IMR-90 (cell line): ENCODE data around the gene SOCS2. TPM values are rescaled to one million over a fixed set of nuclear protein-coding genes. Genes with fewer than 3 reads are reported as not detected.

Experiments used
- ATAC-seq: fragments of 200-7000 bp; cut with Tn5 transposase; 2 replicates; pipeline ENCODE4 v1.9.1; 2020; ENCODE audit warnings: low read depth, mild to moderate bottlenecking, moderate library complexity
- BruUV-seq: library from RNA; stranded (reverse); fragments of 400-500 nt; replicated peaks from 2 replicates; lab custom pipeline; 2021; lab: Mats Ljungman, UMichigan
- CTCF ChIA-PET: fragments of 300-600 bp; formaldehyde crosslinking; extraction: SDS; loops from one replicate; lab custom pipeline; 2021; ENCODE audit warnings: antibody characterized with exemption; lab: Yijun Ruan, JAX
- POLR2A ChIA-PET: fragments of 300-600 bp; sonication (Branson Sonifier 250); formaldehyde crosslinking; loops from one replicate; lab custom pipeline; 2022; ENCODE audit warnings: antibody characterized with exemption; ENCODE audit not compliant: unreplicated experiment; lab: Charles Lee
- DNase-seq: peaks from one replicate; pipeline ENCODE4 v3.0.0; 2013
- H2AFZ ChIP-seq: replicated peaks from 2 replicates; pipeline ENCODE3; 2013; ENCODE audit warnings: low read length, mild to moderate bottlenecking; ENCODE audit not compliant: poor library complexity
- H2AK5ac ChIP-seq: 2 replicates; pipeline ENCODE4 v1.6.1; 2013; ENCODE audit warnings: low read depth, low read length, inconsistent platforms
- H2AK9ac ChIP-seq: replicated peaks from 2 replicates; pipeline ENCODE3; 2013; ENCODE audit warnings: mild to moderate bottlenecking, low read depth, low read length, moderate library complexity; ENCODE audit not compliant: poor library complexity
- H2BK120ac ChIP-seq: 2 replicates; pipeline ENCODE4 v1.6.1; 2013; ENCODE audit warnings: low read depth, low read length, inconsistent platforms
- H2BK15ac ChIP-seq: 3 replicates; pipeline ENCODE4 v1.6.1; 2013; ENCODE audit warnings: low read depth, low read length, inconsistent platforms
- H2BK20ac ChIP-seq: 2 replicates; pipeline ENCODE4 v1.6.1; 2013; ENCODE audit warnings: low read depth, mild to moderate bottlenecking, inconsistent platforms, low read length, moderate library complexity
- H2BK5ac ChIP-seq: 2 replicates; pipeline ENCODE4 v1.6.1; 2013; ENCODE audit warnings: mild to moderate bottlenecking, low read depth, low read length, inconsistent platforms; ENCODE audit not compliant: poor library complexity, severe bottlenecking
- H3K14ac ChIP-seq: replicated peaks from 2 replicates; pipeline ENCODE4 v1.6.1; 2013; ENCODE audit warnings: low read depth, low read length, inconsistent platforms
- H3K18ac ChIP-seq: 2 replicates; pipeline ENCODE4 v1.6.1; 2013; ENCODE audit warnings: low read depth, low read length, control low read depth
- H3K23ac ChIP-seq: 2 replicates; pipeline ENCODE4 v1.6.1; 2013; ENCODE audit warnings: low read depth, low read length, inconsistent platforms
- H3K27ac ChIP-seq: 2 replicates; pipeline ENCODE4 v1.5.1; 2013; ENCODE audit warnings: mild to moderate bottlenecking, control low read depth, low read length; ENCODE audit not compliant: insufficient read depth
- H3K27me3 ChIP-seq: 2 replicates; pipeline ENCODE4 v1.6.1; 2013; ENCODE audit warnings: low read length; ENCODE audit not compliant: control insufficient read depth, insufficient read depth
- H3K36me3 ChIP-seq: 2 replicates; pipeline ENCODE4 v1.6.1; 2013; ENCODE audit warnings: low read length, mixed read lengths; ENCODE audit not compliant: control insufficient read depth, insufficient read depth
- H3K4ac ChIP-seq: 2 replicates; pipeline ENCODE4 v1.6.1; 2013; ENCODE audit warnings: low read depth, low read length, inconsistent platforms
- H3K4me1 ChIP-seq: 2 replicates; pipeline ENCODE4 v1.6.1; 2013; ENCODE audit warnings: low read length, mixed read lengths; ENCODE audit not compliant: control insufficient read depth, insufficient read depth
- H3K4me2 ChIP-seq: 2 replicates; pipeline ENCODE4 v1.6.1; 2013; ENCODE audit warnings: low read depth, mild to moderate bottlenecking, control low read depth, low read length, moderate library complexity
- H3K4me3 ChIP-seq: 2 replicates; pipeline ENCODE4 v1.5.1; 2013; ENCODE audit warnings: low read depth, mild to moderate bottlenecking, control low read depth, low read length, moderate library complexity; ENCODE audit not compliant: insufficient read depth
- H3K56ac ChIP-seq: 2 replicates; pipeline ENCODE4 v1.6.1; 2013; ENCODE audit warnings: low read length, inconsistent platforms; ENCODE audit not compliant: insufficient read depth; ENCODE audit errors: extremely low read depth
- H3K79me1 ChIP-seq, 2 experiments: 2 replicates each; pipeline ENCODE4 v1.6.1; 2013; ENCODE audit warnings: low read length in 2 of 2, inconsistent platforms in 1 of 2, low read depth in 1 of 2
- H3K9ac ChIP-seq: 2 replicates; pipeline ENCODE4 v1.6.1; 2013; ENCODE audit warnings: low read depth, low read length, control low read depth
- H3K9me1 ChIP-seq: 2 replicates; pipeline ENCODE4 v1.6.1; 2013; ENCODE audit warnings: low read length, inconsistent platforms; ENCODE audit not compliant: insufficient read depth
- H3K9me3 ChIP-seq: 2 replicates; pipeline ENCODE4 v1.6.1; 2013; ENCODE audit warnings: low read length; ENCODE audit not compliant: control insufficient read depth, insufficient read depth
- H4K20me1 ChIP-seq: 2 replicates; pipeline ENCODE4 v1.6.1; 2013; ENCODE audit warnings: low read length, inconsistent platforms; ENCODE audit not compliant: insufficient read depth
- H4K5ac ChIP-seq: 2 replicates; pipeline ENCODE4 v1.6.1; 2013; ENCODE audit warnings: mild to moderate bottlenecking, low read depth, low read length, control low read depth
- H4K8ac ChIP-seq, 2 experiments: 2 replicates each; pipeline ENCODE4 v1.6.1; 2013; ENCODE audit warnings: low read depth in 2 of 2, low read length in 2 of 2, control low read depth in 1 of 2, inconsistent platforms in 1 of 2
- H4K91ac ChIP-seq: 2 replicates; pipeline ENCODE4 v1.6.1; 2013; ENCODE audit warnings: low read depth, low read length, inconsistent platforms; ENCODE audit not compliant: insufficient read depth
- BHLHE40 ChIP-seq: fragments of 150-350 bp; IDR thresholded peaks from 2 replicates; pipeline ENCODE4 v1.6.1; 2016; ENCODE audit warnings: mild to moderate bottlenecking, low read depth, low read length
- CEBPB ChIP-seq: IDR thresholded peaks from 2 replicates; pipeline ENCODE4 v1.6.1; 2012; ENCODE audit warnings: low read depth, low read length, improper control_type of control experiment
- CTCF ChIP-seq: conservative IDR thresholded peaks from 2 replicates; pipeline ENCODE4 v1.5.1; 2012; ENCODE audit warnings: mild to moderate bottlenecking, low read depth, low read length, improper control_type of control experiment
- ELK1 ChIP-seq: fragments of 150-350 bp; IDR thresholded peaks from 2 replicates; pipeline ENCODE4 v1.6.1; 2016; ENCODE audit warnings: low read depth, mild to moderate bottlenecking, low read length, moderate library complexity, borderline replicate concordance
- FOS ChIP-seq: fragments of 150-350 bp; IDR thresholded peaks from 2 replicates; pipeline ENCODE4 v1.6.1; 2016; ENCODE audit warnings: low read depth, low read length
- MAFK ChIP-seq: IDR thresholded peaks from 2 replicates; pipeline ENCODE4 v1.6.1; 2012; ENCODE audit warnings: low read depth, low read length, improper control_type of control experiment
- MAZ ChIP-seq: IDR thresholded peaks from 2 replicates; pipeline ENCODE4 v1.6.1; 2012; ENCODE audit warnings: low read depth, mild to moderate bottlenecking, low read length, improper control_type of control experiment, moderate library complexity, borderline replicate concordance
- USF2 ChIP-seq: fragments of 150-350 bp; IDR thresholded peaks from 2 replicates; pipeline ENCODE4 v1.6.1; 2017; ENCODE audit warnings: mild to moderate bottlenecking, antibody characterized with exemption, low read length, low read depth
- WGBS, 2 experiments: methylation state at CpG; one replicate each; pipeline versions ENCODE4 v1.1.5 to v1.1.7; 2013; ENCODE audit warnings: missing lambda C conversion rate in 2 of 2; ENCODE audit not compliant: insufficient read length in 1 of 2; ENCODE audit errors: extremely low coverage in 2 of 2; 5-methylcytosine and 5-hydroxymethylcytosine counted together
- dilution Hi-C: fragments of 300-500 bp; cut with HindIII; formaldehyde crosslinking; loops from one replicate; pipeline ENCODE4 v1.14.3; 2018; ENCODE audit warnings: low sequenced_read_pairs; ENCODE audit not compliant: unreplicated experiment
- in situ Hi-C: fragments of 300-500 bp; cut with MboI; formaldehyde crosslinking; loops from 3 replicates; pipeline ENCODE4 v1.14.3; 2019; ENCODE audit warnings: low sequenced_read_pairs, inconsistent platforms, mixed read lengths
- intact Hi-C: fragments of 100-400 bp; cut with micrococcal nuclease; formaldehyde crosslinking; loops from 2 replicates; pipeline ENCODE4 v1.10.0; 2022
- polyA plus RNA-seq, 3 experiments: library from polyadenylated mRNA; depleted of rRNA; stranded (reverse); fragments of >200 nt; gene quantifications; 2 replicates each; pipeline ENCODE4 v1.2.3, GENCODE V29; 2012; ENCODE audit warnings: low replicate concordance in 1 of 3
- total RNA-seq: library from RNA; depleted of rRNA; stranded (reverse); fragments of >200 nt; gene quantifications from 2 replicates; pipeline ENCODE4 v1.2.3, GENCODE V29; 2012

The SOCS2 gene
- total and polyA plus RNA-seq, 2 of the 4 experiments (the other 2 are of a cell fraction), result 12.0 to 12.4 TPM

GRCh38 chr12:93614917-93615596 lies 42.6 kb downstream of the SOCS2 start (continued):
- no peak for TF ChIP-seq BHLHE40

GRCh38 chr12:93616584-93617101 lies 44.2 kb downstream of the SOCS2 start:
- peak overlapping the region; percentile 13; the same call in 1 of the 3 replicates for H2BK15ac ChIP-seq
- no CpG with 5 or more reads among the region's 8 CpGs for WGBS, 2 experiments
- peak overlapping the region in 1 of 2 experiments; percentile 54; a peak in 1 of 4 replicates for H4K8ac ChIP-seq
- H4K20me1 ChIP-seq, result no peaks in the 10 kb centered on the region
- H2BK20ac ChIP-seq, result peak overlapping the region; percentile 36; the same call in 1 of the 2 replicates
- H2AFZ ChIP-seq, result peak overlapping the region; percentile 76
- no peak overlapping the region for H3K4me3 ChIP-seq
- no peak overlapping the region for H3K18ac ChIP-seq
- no peak overlapping the region for H3K27ac ChIP-seq
- H2AK5ac ChIP-seq, result peak overlapping the region; percentile 39
- DNase-seq (peak; percentile 81), ATAC-seq (peak; percentile 49; the same call in 1 of the 2 replicates)
- no peak overlapping the region for H2BK5ac ChIP-seq
- peaks cover 10% of the 10 kb centered on the region for H3K9me1 ChIP-seq
- H3K14ac ChIP-seq, result peak overlapping the region; percentile 47
- no peak overlapping the region for H3K9ac ChIP-seq
- H3K23ac ChIP-seq, result no peak overlapping the region
- intact Hi-C loops (no loop called here), dilution Hi-C loops (no loop called here), in situ Hi-C loops (no loop called here)
- peak; percentile 70 for TF ChIP-seq FOS
- TF ChIP-seq BHLHE40, result 0 out of 2 replicates have a peak, but pooled peaks have one; percentile 9
- TF ChIP-seq ELK1, result no peak
- TF ChIP-seq CEBPB, result peak; percentile 49; the same call in 1 of the 2 replicates
- TF ChIP-seq CTCF, result no peak
- no peak for TF ChIP-seq MAZ
- peak; percentile 40; the same call in 1 of the 2 replicates for TF ChIP-seq MAFK
- TF ChIP-seq USF2, result 0 out of 2 replicates have a peak, but pooled peaks have one; percentile 23
- no peaks in the 10 kb centered on the region for H3K27me3 ChIP-seq
- no TSS peak for BruUV-seq
- H4K5ac ChIP-seq, result no peak overlapping the region
- peak overlapping the region; percentile 34; the same call in 1 of the 2 replicates for H4K91ac ChIP-seq
- 0 out of 2 replicates have a peak overlapping the region, but pooled peaks have one; percentile 42 for H3K4ac ChIP-seq
- ChIA-PET CTCF (interaction anchor here (0.6 kb wide), 1 partner anchor 99 kb away, joined by 4 read pairs; no protein-coding TSS in a partner anchor), POLR2A (interaction anchor here (0.6 kb wide), 1 partner anchor 42 kb away, joined by 24 read pairs; no protein-coding TSS in a partner anchor)
- H3K4me2 ChIP-seq, result peak overlapping the region; percentile 2; the same call in 1 of the 2 replicates
- H2AK9ac ChIP-seq, result no peak overlapping the region
- H3K56ac ChIP-seq, result no peak overlapping the region
- peaks cover 5% of the 10 kb centered on the region for H3K4me1 ChIP-seq
- no peaks in the 10 kb centered on the region for H3K9me3 ChIP-seq
- H3K79me1 ChIP-seq, result peaks cover 0 to 8% of the 10 kb centered on the region in 2 experiments; a peak in 1 of 4 replicates
- H2BK120ac ChIP-seq, result peak overlapping the region; percentile 33; the same call in 1 of the 2 replicates
- no peaks in the 10 kb centered on the region for H3K36me3 ChIP-seq
